Suprapubic skin (tissue), 4 donors: ENCODE measurements around the gene ARL2. TPM values are rescaled to one million over a fixed set of nuclear protein-coding genes. Genes with fewer than 3 reads are reported as not detected.

Source experiments
- DNase-seq, 2 donors: peaks; one replicate each; pipeline ENCODE4 v3.0.0-alpha.2; 2019; ENCODE audit warnings: low spot score in 2 of 2
- H3K27ac ChIP-seq: fragments of 200-600 bp; sonication (generic); one replicate; pipeline ENCODE4 v1.5.1; 2019
- H3K27me3 ChIP-seq: fragments of 200-600 bp; sonication (generic); one replicate; pipeline ENCODE4 v1.5.1; 2019
- H3K36me3 ChIP-seq: fragments of 200-600 bp; sonication (generic); one replicate; pipeline ENCODE4 v1.5.1; 2019
- H3K4me1 ChIP-seq: fragments of 200-600 bp; sonication (generic); one replicate; pipeline ENCODE4 v1.5.1; 2019
- H3K4me3 ChIP-seq: fragments of 200-600 bp; sonication (generic); one replicate; pipeline ENCODE4 v1.5.1; 2019; ENCODE audit warnings: mild to moderate bottlenecking
- H3K9me3 ChIP-seq: fragments of 200-600 bp; sonication (generic); one replicate; pipeline ENCODE4 v1.5.1; 2019
- EP300 ChIP-seq: sonication (generic); formaldehyde crosslinking; IDR thresholded peaks from one replicate; pipeline ENCODE4 v1.6.1; 2017; ENCODE audit warnings: antibody characterized with exemption
- POLR2A ChIP-seq, 2 donors: fragments of 450-650 bp; IDR thresholded peaks; one replicate each; pipeline ENCODE4 v1.6.1; 2017; ENCODE audit warnings: antibody characterized with exemption in 2 of 2, mild to moderate bottlenecking in 2 of 2, moderate library complexity in 2 of 2
- POLR2AphosphoS5 ChIP-seq, 3 donors: sonication (generic); formaldehyde crosslinking; IDR thresholded peaks; one replicate each; pipeline ENCODE4 v1.6.1; 2017; ENCODE audit warnings: antibody characterized with exemption in 3 of 3
- WGBS: methylation state at CpG from one replicate; pipeline ENCODE4 v1.1.5; 2018; 5-methylcytosine and 5-hydroxymethylcytosine counted together
- total RNA-seq, 4 donors: library from RNA; depleted of rRNA; stranded (reverse); fragments of >200 nt; gene quantifications; one replicate each; pipeline ENCODE4 v1.1.0, GENCODE V29; 2016
- TF ChIP-seq, protein P1 (sequence below), 2 donors: fragments of 200-600 bp in 1 of 2; fragments of 450-650 bp in 1 of 2; sonication (generic) in 1 of 2; IDR thresholded peaks; one replicate each; pipeline ENCODE4 v1.5.1; 2016 to 2019; ENCODE audit warnings: antibody characterized with exemption in 2 of 2, mild to moderate bottlenecking in 1 of 2, moderate library complexity in 1 of 2

Gene ARL2
- 10 to 100 TPM; 67.8 to 91.3 (median 87.8) TPM for total RNA-seq

GRCh38 chr11:65013888-65014725, at the start of gene ARL2:
Gene ARL2, plus strand, starts transcription at chr11:65014160. Its CDS starts 48 bp downstream, at chr11:65014208.
- no peak for TF ChIP-seq POLR2A (IDR thresholded peaks at IDR 0.05)
- TF ChIP-seq, protein P1, sequence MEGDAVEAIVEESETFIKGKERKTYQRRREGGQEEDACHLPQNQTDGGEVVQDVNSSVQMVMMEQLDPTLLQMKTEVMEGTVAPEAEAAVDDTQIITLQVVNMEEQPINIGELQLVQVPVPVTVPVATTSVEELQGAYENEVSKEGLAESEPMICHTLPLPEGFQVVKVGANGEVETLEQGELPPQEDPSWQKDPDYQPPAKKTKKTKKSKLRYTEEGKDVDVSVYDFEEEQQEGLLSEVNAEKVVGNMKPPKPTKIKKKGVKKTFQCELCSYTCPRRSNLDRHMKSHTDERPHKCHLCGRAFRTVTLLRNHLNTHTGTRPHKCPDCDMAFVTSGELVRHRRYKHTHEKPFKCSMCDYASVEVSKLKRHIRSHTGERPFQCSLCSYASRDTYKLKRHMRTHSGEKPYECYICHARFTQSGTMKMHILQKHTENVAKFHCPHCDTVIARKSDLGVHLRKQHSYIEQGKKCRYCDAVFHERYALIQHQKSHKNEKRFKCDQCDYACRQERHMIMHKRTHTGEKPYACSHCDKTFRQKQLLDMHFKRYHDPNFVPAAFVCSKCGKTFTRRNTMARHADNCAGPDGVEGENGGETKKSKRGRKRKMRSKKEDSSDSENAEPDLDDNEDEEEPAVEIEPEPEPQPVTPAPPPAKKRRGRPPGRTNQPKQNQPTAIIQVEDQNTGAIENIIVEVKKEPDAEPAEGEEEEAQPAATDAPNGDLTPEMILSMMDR (IDR thresholded peaks at IDR 0.05): peak; percentile 59 to 88

DNA sequence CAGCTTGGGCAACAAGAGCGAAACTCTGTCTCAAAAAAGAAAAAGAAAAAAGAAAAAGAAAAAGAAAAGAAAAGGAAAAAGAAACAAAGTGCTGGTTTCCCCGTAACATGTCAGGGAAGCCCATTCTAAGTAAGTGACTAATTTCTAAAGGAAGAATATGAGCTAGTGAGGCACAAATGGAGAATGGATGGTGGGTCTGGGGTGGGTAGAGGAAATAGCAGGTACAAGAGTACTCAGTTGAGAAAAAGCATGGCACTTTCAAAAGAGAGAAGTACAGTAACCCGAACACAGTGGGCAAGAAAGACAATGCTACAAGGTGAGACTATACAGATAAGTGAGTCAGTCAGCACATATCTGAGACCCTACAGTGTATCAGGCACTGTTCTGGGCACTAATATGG, 46.6 kb upstream of the ARL2 start:
- H3K36me3 ChIP-seq: no peaks in the 10 kb centered on the region
- TF ChIP-seq POLR2A (IDR thresholded peaks at IDR 0.05) (no peak), EP300 (no peak), POLR2AphosphoS5 (IDR thresholded peaks at IDR 0.05) (no peak)
- TF ChIP-seq, protein P1 (IDR thresholded peaks at IDR 0.05): no peak
- H3K27me3 ChIP-seq: no peaks in the 10 kb centered on the region
- DNase-seq: no peak
- peaks cover 15% of the 10 kb centered on the region for H3K4me1 ChIP-seq
- H3K27ac ChIP-seq: no peak overlapping the region
- 95% methylated on average over 3 of the region's 3 CpGs for WGBS
- no peak overlapping the region for H3K4me3 ChIP-seq
- no peaks in the 10 kb centered on the region for H3K9me3 ChIP-seq

More at GRCh38 chr11:65013888-65014725, at the start of gene ARL2:
- peak within 1 kb of the TSS; percentile 97 for H3K27ac ChIP-seq
- H3K4me1 ChIP-seq: peaks cover 33% of the 10 kb centered on the region
- whole genome bisulfite sequencing: 7% methylated on average over 6 of the region's 96 CpGs
- H3K36me3 ChIP-seq: peaks cover 10% of the 10 kb centered on the region
- H3K9me3 ChIP-seq: no peaks in the 10 kb centered on the region
- H3K4me3 ChIP-seq: peak within 1 kb of the TSS; percentile 80
- peak; percentile 95 for DNase-seq
- H3K27me3 ChIP-seq: no peaks in the 10 kb centered on the region

DNA sequence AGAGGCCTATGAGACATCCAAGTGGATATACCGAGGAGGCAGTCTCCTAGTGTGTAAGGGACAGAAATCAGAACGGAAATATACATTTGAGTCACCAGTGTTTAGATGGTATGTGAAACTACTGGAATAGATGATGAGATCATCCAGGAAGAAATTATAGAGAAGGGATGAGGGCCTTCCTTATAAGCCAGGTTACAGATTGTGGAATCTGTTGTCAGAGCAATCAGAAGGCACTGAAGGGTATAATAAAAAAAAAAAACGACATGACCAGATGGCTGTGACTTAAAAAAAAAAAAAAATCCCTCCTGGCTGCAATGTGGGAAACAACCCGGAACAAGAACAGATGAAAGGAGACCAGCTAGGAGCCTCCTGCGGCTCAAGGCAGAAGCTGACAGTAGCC, 44.8 kb upstream of the ARL2 start:
- H3K27me3 ChIP-seq: no peaks in the 10 kb centered on the region
- TF ChIP-seq EP300: no peak
- TF ChIP-seq POLR2A (IDR thresholded peaks at IDR 0.05): no peak
- TF ChIP-seq, protein P1 (IDR thresholded peaks at IDR 0.05): no peak
- no peak for TF ChIP-seq POLR2AphosphoS5 (IDR thresholded peaks at IDR 0.05)
- H3K36me3 ChIP-seq: no peaks in the 10 kb centered on the region
- H3K27ac ChIP-seq: no peak overlapping the region
- DNase-seq: no peak
- H3K4me3 ChIP-seq: no peak overlapping the region
- no peaks in the 10 kb centered on the region for H3K9me3 ChIP-seq
- H3K4me1 ChIP-seq: peaks cover 17% of the 10 kb centered on the region
- WGBS: 28% methylated on average over 5 of the region's 5 CpGs

GRCh38 chr11:64970731-64971151, 43.2 kb upstream of the ARL2 start:
- DNase-seq: no peak
- Histone ChIP-seq H3K36me3 (no peaks in the 10 kb centered on the region), H3K27me3 (no peaks in the 10 kb centered on the region), H3K4me1 (peaks cover 17% of the 10 kb centered on the region), H3K27ac (no peak overlapping the region), H3K4me3 (no peak overlapping the region), H3K9me3 (no peaks in the 10 kb centered on the region)
- 54% methylated on average over 8 of the region's 8 CpGs for WGBS
- TF ChIP-seq POLR2AphosphoS5 (IDR thresholded peaks at IDR 0.05) (no peak), EP300 (no peak), POLR2A (IDR thresholded peaks at IDR 0.05) (no peak)
- TF ChIP-seq, protein P1 (IDR thresholded peaks at IDR 0.05): no peak

DNA sequence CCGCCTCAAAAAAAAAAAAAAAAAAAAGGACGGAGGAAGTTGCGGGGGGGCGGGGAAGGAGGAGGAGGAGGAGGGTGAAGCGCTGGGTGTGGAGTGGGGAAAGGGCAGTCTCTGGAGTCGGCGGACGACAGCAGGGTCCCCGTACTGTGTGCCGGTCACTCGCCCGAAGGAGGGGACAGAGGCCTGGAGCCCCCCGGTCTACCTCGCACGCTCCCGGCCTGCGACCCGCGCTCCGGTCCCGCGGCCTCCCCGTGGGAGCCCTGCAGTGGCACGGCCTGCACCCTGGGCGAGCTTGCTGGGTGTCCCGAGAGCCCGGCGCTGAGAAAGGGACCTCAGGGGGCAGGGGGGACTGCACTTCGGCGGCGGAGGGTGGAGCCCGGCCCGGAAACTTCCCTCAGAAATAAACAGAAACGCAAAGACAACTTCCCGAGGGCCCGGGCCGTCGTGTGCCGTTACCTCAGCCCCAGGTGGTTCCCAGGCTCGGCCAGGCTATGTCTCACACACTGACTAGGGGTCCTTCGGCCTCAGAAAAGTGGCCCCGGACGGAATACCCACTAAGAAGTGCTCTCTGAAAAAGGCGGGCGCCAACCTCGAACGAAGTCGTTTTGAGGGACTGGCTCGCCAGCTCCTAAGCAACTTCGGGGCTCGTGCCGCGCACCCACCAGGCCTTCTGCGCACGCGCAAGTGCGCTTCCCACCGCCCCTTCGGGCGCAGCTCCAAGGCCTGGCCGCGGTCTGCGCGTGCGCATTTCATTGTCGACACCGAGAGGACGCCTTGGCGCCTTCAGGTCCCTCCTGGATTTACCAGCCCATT, 42.3 kb upstream of the ARL2 start, which contains the start of gene MAJIN:
MAJIN (minus strand) TSS at position 688 of the 813 bp plus-strand sequence. CDS start 12,703 bp downstream, outside the sequence.
- 22% methylated on average over 56 of the region's 69 CpGs for WGBS
- Histone ChIP-seq H3K27me3 (no peaks in the 10 kb centered on the region), H3K27ac (no peak within 1 kb of the TSS), H3K4me1 (peaks cover 17% of the 10 kb centered on the region), H3K4me3 (peak within 1 kb of the TSS; percentile 35), H3K9me3 (no peaks in the 10 kb centered on the region), H3K36me3 (no peaks in the 10 kb centered on the region)
- peak; percentile 87 to 88 for DNase-seq
- TF ChIP-seq POLR2A (IDR thresholded peaks at IDR 0.05): no peak
- TF ChIP-seq EP300: no peak
- no peak for TF ChIP-seq POLR2AphosphoS5 (IDR thresholded peaks at IDR 0.05)
- TF ChIP-seq, protein P1 (IDR thresholded peaks at IDR 0.05): no peak
